DND-41 (cell line): Measurements from ENCODE around the gene NME7.

Experiments used
- EZH2 ChIP-seq: IDR thresholded peaks from 3 replicates; pipeline ENCODE4 v1.6.1; 2012; ENCODE audit warnings: borderline replicate concordance, low read depth, mild to moderate bottlenecking, moderate library complexity, low read length, inconsistent platforms; ENCODE audit not compliant: severe bottlenecking
- TF ChIP-seq, protein P1 (sequence below): IDR thresholded peaks from 2 replicates; pipeline ENCODE4 v1.5.1; 2012; ENCODE audit warnings: borderline replicate concordance, low read length, moderate library complexity, mild to moderate bottlenecking; ENCODE audit not compliant: poor library complexity, severe bottlenecking; ENCODE audit errors: extremely low read depth

DNA sequence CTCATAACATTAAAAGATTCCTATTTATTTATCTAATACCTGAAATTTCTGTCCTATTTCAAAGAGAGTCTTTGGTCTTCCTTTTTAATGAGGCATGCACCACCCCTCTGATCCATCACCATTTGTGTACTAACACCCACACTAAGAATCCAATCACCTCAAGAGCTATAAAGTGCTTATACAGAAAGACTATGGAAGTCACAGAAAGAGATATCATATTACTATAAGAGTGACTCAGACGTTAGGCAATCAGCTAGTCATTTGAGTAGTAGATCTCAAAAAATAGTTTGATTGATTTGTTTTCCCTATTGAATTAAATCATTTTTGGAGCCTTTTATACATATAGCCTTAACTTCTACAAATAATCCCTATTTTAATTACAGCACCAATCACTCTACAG, 46.1 kb downstream of the NME7 start:
- TF ChIP-seq, protein P1, sequence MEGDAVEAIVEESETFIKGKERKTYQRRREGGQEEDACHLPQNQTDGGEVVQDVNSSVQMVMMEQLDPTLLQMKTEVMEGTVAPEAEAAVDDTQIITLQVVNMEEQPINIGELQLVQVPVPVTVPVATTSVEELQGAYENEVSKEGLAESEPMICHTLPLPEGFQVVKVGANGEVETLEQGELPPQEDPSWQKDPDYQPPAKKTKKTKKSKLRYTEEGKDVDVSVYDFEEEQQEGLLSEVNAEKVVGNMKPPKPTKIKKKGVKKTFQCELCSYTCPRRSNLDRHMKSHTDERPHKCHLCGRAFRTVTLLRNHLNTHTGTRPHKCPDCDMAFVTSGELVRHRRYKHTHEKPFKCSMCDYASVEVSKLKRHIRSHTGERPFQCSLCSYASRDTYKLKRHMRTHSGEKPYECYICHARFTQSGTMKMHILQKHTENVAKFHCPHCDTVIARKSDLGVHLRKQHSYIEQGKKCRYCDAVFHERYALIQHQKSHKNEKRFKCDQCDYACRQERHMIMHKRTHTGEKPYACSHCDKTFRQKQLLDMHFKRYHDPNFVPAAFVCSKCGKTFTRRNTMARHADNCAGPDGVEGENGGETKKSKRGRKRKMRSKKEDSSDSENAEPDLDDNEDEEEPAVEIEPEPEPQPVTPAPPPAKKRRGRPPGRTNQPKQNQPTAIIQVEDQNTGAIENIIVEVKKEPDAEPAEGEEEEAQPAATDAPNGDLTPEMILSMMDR = no peak
- no peak for TF ChIP-seq EZH2
